Effector memory CD4-positive, alpha-beta T cell (primary cell): Measurements from ENCODE around the gene SSMEM1.

Experiments used
- DNase-seq, 3 donors: peaks; one replicate each; pipeline ENCODE4 v3.0.0-alpha.2; 2020
- H3K27ac ChIP-seq: 2 replicates; pipeline ENCODE4 v1.7.0; 2013; ENCODE audit warnings: mild to moderate bottlenecking, low read length, moderate library complexity; ENCODE audit not compliant: insufficient read depth, poor library complexity, severe bottlenecking
- H3K27me3 ChIP-seq: replicated peaks from 2 replicates; pipeline ENCODE4 v1.7.0; 2013; ENCODE audit warnings: mild to moderate bottlenecking, low read length; ENCODE audit not compliant: insufficient read depth, control insufficient read depth, poor library complexity, severe bottlenecking
- H3K36me3 ChIP-seq: 2 replicates; pipeline ENCODE4 v1.7.0; 2013; ENCODE audit warnings: mild to moderate bottlenecking, low read length, moderate library complexity; ENCODE audit not compliant: control insufficient read depth, insufficient read depth
- H3K4me1 ChIP-seq: 2 replicates; pipeline ENCODE4 v1.7.0; 2013; ENCODE audit warnings: low read length, mild to moderate bottlenecking; ENCODE audit not compliant: control insufficient read depth, insufficient read depth, poor library complexity, severe bottlenecking
- H3K4me3 ChIP-seq: 2 replicates; pipeline ENCODE4 v1.7.0; 2013; ENCODE audit warnings: low read length, low read depth, mild to moderate bottlenecking; ENCODE audit not compliant: insufficient read depth, poor library complexity, severe bottlenecking
- H3K9me3 ChIP-seq: 2 replicates; pipeline ENCODE4 v1.7.0; 2013; ENCODE audit warnings: mild to moderate bottlenecking, low read length, moderate library complexity; ENCODE audit not compliant: control insufficient read depth
- total RNA-seq, 3 donors: gene quantifications; one replicate each; lab custom pipeline; 2026; lab: John Stamatoyannopoulos, UW

The SSMEM1 gene, protein sequence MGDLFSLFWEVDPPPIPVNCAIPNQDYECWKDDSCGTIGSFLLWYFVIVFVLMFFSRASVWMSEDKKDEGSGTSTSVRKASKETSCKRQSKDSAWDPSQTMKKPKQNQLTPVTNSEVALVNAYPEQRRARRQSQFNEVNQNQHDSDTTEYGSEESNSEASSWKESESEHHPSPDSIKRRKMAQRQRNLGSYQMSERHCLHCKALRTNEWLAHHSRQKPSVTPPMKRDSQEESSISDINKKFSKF
- total RNA-seq, result 0 to 0.09 (median 0) reads per million in 3 donors

DNA sequence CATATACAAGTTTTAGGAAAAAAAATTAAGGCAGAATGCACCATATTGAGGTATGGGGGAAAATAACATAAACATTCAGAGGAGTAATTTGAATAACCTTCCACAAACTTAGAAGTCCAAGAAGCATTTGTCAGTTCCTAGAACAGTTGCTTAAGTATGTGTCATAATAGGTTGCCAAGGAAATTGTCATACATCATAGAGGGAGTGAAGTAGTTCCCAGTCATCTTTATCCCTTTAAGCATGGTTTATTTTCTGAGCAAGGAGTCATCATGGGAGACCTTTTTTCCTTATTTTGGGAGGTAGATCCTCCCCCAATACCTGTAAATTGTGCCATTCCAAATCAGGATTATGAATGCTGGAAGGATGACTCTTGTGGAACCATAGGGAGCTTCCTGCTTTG lies at the start of gene SSMEM1:
Gene SSMEM1, plus strand, starts transcription at position 219 of the 400 bp plus-strand sequence. Its CDS starts 51 bp downstream, at position 270.
- peaks cover 5% of the 10 kb centered on the region for H3K4me1 ChIP-seq
- no peak within 1 kb of the TSS for H3K4me3 ChIP-seq
- DNase-seq, result no peak
- no peak within 1 kb of the TSS for H3K27ac ChIP-seq
- no peaks in the 10 kb centered on the region for H3K27me3 ChIP-seq
- no peaks in the 10 kb centered on the region for H3K9me3 ChIP-seq
- no peaks in the 10 kb centered on the region for H3K36me3 ChIP-seq

DNA sequence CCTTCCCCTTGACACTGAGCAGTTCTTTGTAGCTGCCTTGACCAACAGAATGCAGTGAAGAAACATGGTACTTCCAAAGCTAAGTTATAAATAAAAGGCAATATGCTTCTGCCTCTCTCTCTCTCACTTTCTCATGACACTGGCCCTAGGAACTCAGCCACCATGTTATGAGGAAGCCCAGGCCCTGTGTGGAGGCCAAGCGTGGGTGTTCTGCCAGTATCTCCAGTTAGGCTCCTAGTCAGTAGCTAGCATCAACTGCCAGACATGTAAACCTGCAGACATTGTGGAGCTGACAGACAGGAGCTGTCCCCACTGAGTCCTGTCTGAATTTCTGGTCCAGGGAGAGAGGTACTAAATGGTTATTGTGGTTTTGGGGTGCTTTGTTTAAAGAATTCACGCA lies 47.6 kb upstream of the SSMEM1 start:
- Histone ChIP-seq H3K36me3 (peaks cover 31% of the 10 kb centered on the region), H3K9me3 (no peaks in the 10 kb centered on the region), H3K4me3 (no peak overlapping the region)

GRCh38 chr7:130160455-130160854 lies 47.2 kb upstream of the SSMEM1 start:
- H3K4me1 ChIP-seq, result no peaks in the 10 kb centered on the region
- peaks cover 35% of the 10 kb centered on the region for H3K36me3 ChIP-seq

More for the DNA sequence above, 47.6 kb upstream of the SSMEM1 start:
- Histone ChIP-seq H3K4me1 (no peaks in the 10 kb centered on the region), H3K27ac (no peak overlapping the region), H3K27me3 (no peaks in the 10 kb centered on the region)
- no peak for DNase-seq

GRCh38 chr7:130162196-130162595 lies 45.5 kb upstream of the SSMEM1 start:
- Histone ChIP-seq H3K9me3 (no peaks in the 10 kb centered on the region), H3K27me3 (no peaks in the 10 kb centered on the region), H3K4me1 (no peaks in the 10 kb centered on the region), H3K4me3 (no peak overlapping the region), H3K36me3 (peaks cover 38% of the 10 kb centered on the region), H3K27ac (no peak overlapping the region)
- DNase-seq, result no peak

More at GRCh38 chr7:130160455-130160854, 47.2 kb upstream of the SSMEM1 start:
- no peak for DNase-seq
- no peaks in the 10 kb centered on the region for H3K9me3 ChIP-seq
- no peak overlapping the region for H3K27ac ChIP-seq
- no peak overlapping the region for H3K4me3 ChIP-seq
- no peaks in the 10 kb centered on the region for H3K27me3 ChIP-seq

DNA sequence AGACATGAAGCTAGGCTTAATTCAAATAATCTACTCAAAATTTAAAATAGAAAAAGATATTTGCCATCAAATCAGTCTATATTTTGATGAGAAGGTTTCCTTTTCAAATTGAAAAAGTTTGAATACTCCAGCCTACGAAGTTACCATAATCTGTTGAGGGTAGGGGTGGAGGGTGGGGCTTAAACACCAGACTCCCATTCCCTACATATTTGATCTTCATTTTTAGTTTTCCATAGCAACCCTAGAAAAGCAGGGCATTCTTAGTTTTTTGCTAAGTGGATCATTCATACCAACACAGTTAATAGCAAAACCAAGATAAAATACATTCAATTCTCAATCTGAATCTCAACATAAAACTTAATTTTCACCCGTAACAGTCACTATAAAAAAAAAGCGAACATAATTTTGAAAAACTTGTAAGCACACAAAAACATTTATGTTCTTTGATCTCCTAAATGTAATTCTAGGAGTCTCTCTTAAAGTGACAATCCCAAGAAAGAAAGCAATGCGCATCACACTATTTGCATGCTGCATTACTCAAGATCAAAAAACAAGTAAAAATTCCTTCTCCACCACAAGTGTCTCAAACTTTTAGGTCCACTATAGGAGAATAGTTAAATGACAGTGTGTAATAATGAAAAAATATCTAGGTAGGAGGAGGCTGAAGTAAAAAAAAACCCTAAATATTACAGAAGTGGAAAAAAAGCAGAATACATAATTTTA lies 33.3 kb upstream of the SSMEM1 start:
- no peaks in the 10 kb centered on the region for H3K27me3 ChIP-seq
- H3K4me1 ChIP-seq, result no peaks in the 10 kb centered on the region
- H3K4me3 ChIP-seq, result no peak overlapping the region
- no peaks in the 10 kb centered on the region for H3K9me3 ChIP-seq
- no peak overlapping the region for H3K27ac ChIP-seq
- H3K36me3 ChIP-seq, result peaks cover 38% of the 10 kb centered on the region
- DNase-seq, result no peak

DNA sequence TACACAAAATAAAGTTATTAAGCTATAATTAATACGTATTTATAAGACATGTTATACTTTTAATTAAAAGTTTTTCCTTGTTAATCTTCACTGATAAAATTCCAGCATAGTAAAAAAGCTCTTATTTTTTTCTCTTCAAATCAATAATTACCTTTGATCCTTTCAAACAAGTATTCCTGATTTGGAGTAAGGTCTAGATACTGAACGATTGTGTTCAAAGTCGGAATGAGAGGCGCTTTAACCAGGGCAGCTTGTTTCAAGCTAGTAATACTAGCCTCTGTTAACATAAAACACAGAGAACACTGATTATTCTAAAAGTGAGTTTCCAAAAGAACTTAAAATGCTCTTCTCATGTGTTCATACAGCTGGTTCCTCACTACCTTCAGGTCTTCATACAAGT lies 29.4 kb upstream of the SSMEM1 start:
- peaks cover 48% of the 10 kb centered on the region for H3K36me3 ChIP-seq
- H3K9me3 ChIP-seq, result no peaks in the 10 kb centered on the region
- H3K4me3 ChIP-seq, result no peak overlapping the region
- no peaks in the 10 kb centered on the region for H3K4me1 ChIP-seq
- DNase-seq, result no peak
- no peaks in the 10 kb centered on the region for H3K27me3 ChIP-seq
- H3K27ac ChIP-seq, result no peak overlapping the region

DNA sequence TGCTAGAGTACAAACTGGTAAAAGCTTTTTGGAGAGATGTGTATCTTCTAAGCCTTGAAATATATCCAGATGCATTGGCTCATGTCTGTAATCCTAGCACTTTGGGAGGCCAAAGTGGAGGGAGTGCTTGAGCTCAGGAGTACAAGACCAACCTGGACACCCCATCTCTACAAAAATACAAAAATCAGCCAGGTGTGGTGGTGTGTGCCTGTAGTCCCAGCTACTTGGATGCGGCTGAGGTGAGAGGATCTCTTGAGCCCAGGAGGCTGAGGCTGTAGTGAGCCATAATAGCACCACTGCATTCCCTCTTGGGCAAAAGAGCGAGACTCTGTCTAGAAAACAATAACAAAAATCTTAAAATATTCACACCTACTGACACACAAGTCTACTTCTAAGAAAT lies 28.0 kb upstream of the SSMEM1 start:
- Histone ChIP-seq H3K27me3 (no peaks in the 10 kb centered on the region), H3K4me3 (no peak overlapping the region), H3K27ac (no peak overlapping the region), H3K4me1 (no peaks in the 10 kb centered on the region), H3K36me3 (peaks cover 49% of the 10 kb centered on the region), H3K9me3 (no peaks in the 10 kb centered on the region)
- DNase-seq, result no peak

DNA sequence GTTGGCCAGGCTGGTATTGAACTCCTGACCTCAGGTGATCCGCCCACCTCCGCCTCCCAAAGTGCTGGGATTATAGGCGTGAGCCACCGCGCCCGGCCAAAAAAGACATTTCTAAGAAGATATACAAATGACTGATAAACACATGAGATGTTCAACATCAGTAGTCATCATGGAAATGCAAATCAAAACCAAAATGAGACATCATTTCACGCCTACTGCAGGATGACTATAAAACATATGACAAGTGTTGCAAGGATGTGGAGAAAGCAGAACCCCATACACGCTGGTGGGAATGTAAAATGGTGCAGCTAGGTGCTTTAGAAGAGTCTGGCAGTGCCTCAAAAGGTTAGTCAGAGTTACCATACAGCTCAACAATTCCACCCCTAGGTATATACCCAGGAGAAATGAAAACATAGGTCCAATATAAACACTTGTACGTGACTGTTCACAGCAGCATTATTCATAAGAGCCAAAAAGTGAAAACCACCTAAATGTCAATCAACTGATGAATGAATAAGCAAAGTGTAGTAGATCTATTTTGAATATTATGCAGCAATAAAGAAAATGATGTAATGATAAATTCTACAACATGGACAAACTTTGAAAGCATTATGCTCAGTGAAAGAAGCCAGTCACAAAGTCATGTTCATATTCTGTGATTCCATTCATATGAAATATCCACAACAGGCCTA lies 26.9 kb upstream of the SSMEM1 start:
- DNase-seq, result no peak

GRCh38 chr7:130181263-130181605 lies 26.4 kb upstream of the SSMEM1 start:
- H3K4me1 ChIP-seq, result no peaks in the 10 kb centered on the region
- no peaks in the 10 kb centered on the region for H3K9me3 ChIP-seq
- no peak overlapping the region for H3K4me3 ChIP-seq
- H3K36me3 ChIP-seq, result peaks cover 52% of the 10 kb centered on the region
- H3K27ac ChIP-seq, result no peak overlapping the region
- H3K27me3 ChIP-seq, result no peaks in the 10 kb centered on the region
- DNase-seq, result no peak

More for the DNA sequence above, 26.9 kb upstream of the SSMEM1 start:
- no peak overlapping the region for H3K4me3 ChIP-seq
- H3K36me3 ChIP-seq, result peaks cover 52% of the 10 kb centered on the region
- H3K9me3 ChIP-seq, result no peaks in the 10 kb centered on the region
- H3K27me3 ChIP-seq, result no peaks in the 10 kb centered on the region
- H3K27ac ChIP-seq, result no peak overlapping the region
- no peaks in the 10 kb centered on the region for H3K4me1 ChIP-seq

GRCh38 chr7:130182990-130183389 lies 24.7 kb upstream of the SSMEM1 start:
- H3K36me3 ChIP-seq, result peaks cover 54% of the 10 kb centered on the region

More at GRCh38 chr7:130182990-130183389, 24.7 kb upstream of the SSMEM1 start:
- DNase-seq, result no peak
- no peaks in the 10 kb centered on the region for H3K9me3 ChIP-seq
- no peaks in the 10 kb centered on the region for H3K4me1 ChIP-seq
- no peak overlapping the region for H3K4me3 ChIP-seq
- H3K27ac ChIP-seq, result no peak overlapping the region
- no peaks in the 10 kb centered on the region for H3K27me3 ChIP-seq
